ENCODE results near the gene MED13.
A peak's percentile ranks its signal among the peaks of the same experiment; 100 is the strongest.

Gene MED13

DNA sequence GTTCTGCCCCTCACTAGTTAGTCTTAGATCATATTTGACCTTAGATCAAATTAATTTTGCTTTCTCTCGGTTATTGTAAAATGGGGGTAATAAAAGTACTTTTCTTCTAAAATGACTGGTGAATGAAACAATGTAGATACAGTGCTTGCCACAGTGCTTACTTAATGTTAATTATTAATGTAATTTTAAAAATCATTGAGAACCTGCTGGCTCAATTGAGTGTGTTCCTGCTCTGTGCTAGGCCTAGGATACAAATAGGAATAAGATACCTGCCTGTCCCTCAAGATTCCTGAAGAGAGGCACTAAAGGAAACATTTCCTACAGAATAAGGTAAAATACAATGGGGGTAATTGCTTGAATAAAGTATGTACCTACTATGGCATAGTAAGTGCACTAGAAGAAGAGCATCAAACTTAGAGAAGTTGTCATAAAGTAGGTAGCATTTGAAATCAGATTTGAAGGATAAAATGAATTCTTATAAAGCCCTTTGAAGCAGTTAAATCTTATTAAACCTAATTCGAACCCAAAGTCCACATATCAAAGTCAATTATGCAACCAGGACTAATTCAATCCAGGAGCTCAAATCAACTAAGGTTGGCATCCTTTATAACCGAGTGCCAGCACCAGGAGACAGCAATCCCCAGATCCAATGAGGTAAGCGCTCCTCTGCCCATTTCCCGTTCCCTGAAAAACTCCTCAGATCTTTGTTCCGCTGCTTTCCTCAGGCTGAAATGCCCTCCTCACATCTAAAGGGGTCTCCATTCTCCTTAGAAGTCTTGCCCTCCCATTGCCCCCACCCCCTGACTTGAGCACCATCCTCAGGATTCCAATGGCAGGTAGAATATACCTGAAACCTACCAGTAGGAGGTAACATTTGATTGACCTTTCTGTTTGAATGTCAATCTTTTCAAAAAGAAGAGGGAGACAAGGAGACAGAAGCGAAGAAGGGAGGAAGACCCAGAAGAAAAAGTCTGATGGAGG is 2.4 kb upstream of the MED13 start:
- TF ChIP-seq FOXK2 (IDR thresholded peaks at IDR 0.05) (no peak), ELF4 (IDR thresholded peaks at IDR 0.05) (no peak)
- ChIA-PET CTCF (no interaction called here), POLR2A (no interaction called here)
- no peak for DNase-seq (ENCODE audit: extremely low spot score)

DNA sequence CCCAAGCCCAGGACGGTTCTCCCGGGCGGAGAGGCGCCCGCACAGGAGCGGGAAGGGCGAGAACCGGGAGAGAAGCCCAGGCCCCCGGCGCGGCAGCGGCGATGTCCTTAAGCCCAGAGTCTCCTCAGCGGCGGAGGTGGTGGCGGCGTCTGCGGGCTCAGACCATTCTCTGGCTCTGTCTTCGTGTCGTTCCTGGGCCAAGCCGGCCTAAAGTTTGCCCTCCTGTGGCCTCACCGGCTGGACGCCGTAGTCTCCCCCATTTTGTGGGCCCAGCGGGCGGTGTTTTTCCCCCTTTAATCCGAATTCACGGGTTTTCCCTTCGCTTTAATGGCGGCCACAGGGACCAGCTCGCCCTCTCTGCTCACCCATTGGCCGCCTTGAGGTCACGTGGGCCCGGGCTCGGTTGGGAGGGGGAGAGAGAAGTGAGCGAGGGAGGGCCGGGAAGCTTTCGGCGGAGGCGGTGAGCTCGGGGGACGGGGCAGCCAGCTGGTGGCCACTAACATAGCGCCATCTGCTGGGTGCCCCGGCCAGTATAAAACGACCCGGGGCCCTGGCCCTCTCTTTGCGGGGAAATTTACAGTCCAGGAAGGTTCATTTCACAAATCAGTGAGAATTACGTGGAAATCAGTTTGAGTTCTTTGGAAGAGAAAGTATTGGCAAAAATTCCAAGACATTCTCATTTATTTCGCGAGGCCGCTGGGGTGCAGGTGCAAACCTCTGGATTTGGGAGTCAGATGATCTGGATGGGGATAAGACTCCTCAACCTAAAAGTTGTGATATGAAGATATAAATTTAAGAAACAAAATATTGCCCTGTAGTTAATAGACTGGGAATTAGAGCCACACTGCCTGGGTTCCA is 762 bp upstream of the MED13 start:
- POLR2A ChIA-PET = interaction anchor here (0.7 to 3.2 kb wide), 12 partner anchors 10 to 203 kb away, joined by 3 to 24 read pairs (median 3); partner anchors contain the start of gene INTS2
- DNase-seq (ENCODE audit: extremely low spot score) = peak; percentile 99
- TF ChIP-seq SP1 (IDR thresholded peaks at IDR 0.05) (no peak), BHLHE40 (IDR thresholded peaks at IDR 0.05; ENCODE audit: borderline replicate concordance) (no peak), FOXK2 (IDR thresholded peaks at IDR 0.05) (no peak), L3MBTL2 (conservative IDR thresholded peaks at IDR 0.05) (0 out of 2 replicates have a peak, but pooled peaks have one; percentile 33)
- CTCF ChIA-PET = interaction anchor here (0.6 to 1.1 kb wide), 7 partner anchors 9 to 430 kb away, joined by 3 to 5 read pairs (median 4); no protein-coding TSS in a partner anchor

DNA sequence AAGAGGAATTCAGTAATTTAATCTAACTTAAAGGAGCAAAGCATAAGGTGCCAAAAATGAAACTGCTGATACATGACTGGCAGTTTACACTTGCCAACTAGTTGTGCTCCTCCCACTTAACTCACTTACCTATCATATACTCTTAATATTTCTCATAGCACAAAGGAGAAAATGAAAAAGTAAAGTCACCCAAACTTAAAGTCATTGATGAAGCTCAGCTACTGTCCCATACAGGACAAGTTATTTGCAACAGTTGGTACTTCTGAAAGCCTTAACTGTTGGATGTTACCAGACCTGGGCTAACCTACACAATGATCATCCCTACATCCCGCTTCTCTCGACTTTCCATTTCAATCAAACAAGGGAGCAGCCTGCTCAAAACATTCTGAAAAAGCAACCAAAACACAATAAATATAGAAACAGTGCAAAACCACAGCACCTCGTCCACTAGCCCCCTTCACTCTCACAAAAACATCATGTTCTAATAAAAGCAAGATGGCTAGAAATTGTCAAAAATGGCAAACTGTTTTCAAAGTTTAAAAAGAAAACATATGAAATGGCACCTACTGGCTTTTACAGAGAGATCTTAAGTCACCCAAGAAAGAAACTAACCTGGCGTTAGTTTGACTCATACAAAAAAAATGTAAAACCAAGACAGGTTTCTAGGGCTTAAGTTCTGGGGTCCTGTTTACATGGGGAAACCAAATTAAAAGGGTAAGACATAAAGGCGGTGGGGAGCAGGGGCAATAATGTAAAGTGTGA is 868 bp downstream of the MED13 start:
- no peak for TF ChIP-seq FOXM1 (IDR thresholded peaks at IDR 0.05; ENCODE audit: borderline replicate concordance)
- no peak for TF ChIP-seq NFRKB (IDR thresholded peaks at IDR 0.05)
- no peak for TF ChIP-seq LEF1 (IDR thresholded peaks at IDR 0.05; ENCODE audit: borderline replicate concordance)
- TF ChIP-seq, protein P1, sequence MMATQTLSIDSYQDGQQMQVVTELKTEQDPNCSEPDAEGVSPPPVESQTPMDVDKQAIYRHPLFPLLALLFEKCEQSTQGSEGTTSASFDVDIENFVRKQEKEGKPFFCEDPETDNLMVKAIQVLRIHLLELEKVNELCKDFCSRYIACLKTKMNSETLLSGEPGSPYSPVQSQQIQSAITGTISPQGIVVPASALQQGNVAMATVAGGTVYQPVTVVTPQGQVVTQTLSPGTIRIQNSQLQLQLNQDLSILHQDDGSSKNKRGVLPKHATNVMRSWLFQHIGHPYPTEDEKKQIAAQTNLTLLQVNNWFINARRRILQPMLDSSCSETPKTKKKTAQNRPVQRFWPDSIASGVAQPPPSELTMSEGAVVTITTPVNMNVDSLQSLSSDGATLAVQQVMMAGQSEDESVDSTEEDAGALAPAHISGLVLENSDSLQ (IDR thresholded peaks at IDR 0.05) = peak; percentile 55
- ChIA-PET CTCF (interaction anchor here (1.2 kb wide), 1 partner anchor 45 kb away, joined by 3 read pairs; no protein-coding TSS in a partner anchor), POLR2A (interaction anchor here (3.2 kb wide), 1 partner anchor 12 kb away, joined by 24 read pairs; no protein-coding TSS in a partner anchor)
- DNase-seq (ENCODE audit: extremely low spot score) = no peak

DNA sequence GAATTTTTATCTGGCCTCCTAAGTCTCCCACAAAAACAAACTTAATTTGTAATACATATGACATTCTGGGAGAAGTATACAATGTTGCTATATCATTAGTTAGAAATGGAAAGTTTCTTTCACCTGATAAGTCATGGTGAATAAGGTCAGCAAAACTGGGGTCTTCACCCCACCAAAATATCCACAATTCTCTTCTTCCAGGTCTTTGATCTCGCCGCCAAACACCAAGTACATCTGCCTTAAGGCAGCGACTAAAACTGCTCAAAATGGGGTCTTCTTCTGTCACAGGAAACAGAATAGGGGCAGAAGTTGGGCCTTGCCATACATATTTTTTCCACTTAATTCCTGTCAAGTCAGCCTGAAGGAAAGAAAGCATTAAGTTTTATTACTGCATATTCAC is 2.1 kb downstream of the MED13 start:
- TF ChIP-seq ZNF384 (IDR thresholded peaks at IDR 0.05) = no peak
- TF ChIP-seq, protein P1 (IDR thresholded peaks at IDR 0.05) = no peak
- TF ChIP-seq ARNT (IDR thresholded peaks at IDR 0.05) = no peak
- no peak for TF ChIP-seq FOXK2 (IDR thresholded peaks at IDR 0.05)
- TF ChIP-seq SP1 (IDR thresholded peaks at IDR 0.05) = no peak
- TF ChIP-seq SUZ12 (IDR thresholded peaks at IDR 0.05) = no peak
- no peak for TF ChIP-seq CTBP1 (IDR thresholded peaks at IDR 0.05; ENCODE audit: borderline replicate concordance)
- TF ChIP-seq ELF4 (IDR thresholded peaks at IDR 0.05) = no peak
- TF ChIP-seq L3MBTL2 (conservative IDR thresholded peaks at IDR 0.05) = no peak
- no peak for TF ChIP-seq NFRKB (IDR thresholded peaks at IDR 0.05)
- TF ChIP-seq HDGF (IDR thresholded peaks at IDR 0.05; ENCODE audit: borderline replicate concordance) = no peak
- TF ChIP-seq LEF1 (IDR thresholded peaks at IDR 0.05; ENCODE audit: borderline replicate concordance) = no peak
- TF ChIP-seq TARDBP (IDR thresholded peaks at IDR 0.05) = no peak
- no peak for TF ChIP-seq BHLHE40 (IDR thresholded peaks at IDR 0.05; ENCODE audit: borderline replicate concordance)
- TF ChIP-seq FOXA1 (IDR thresholded peaks at IDR 0.05) = no peak
- ChIA-PET CTCF (no interaction called here), POLR2A (interaction anchor here (0.8 kb wide), 1 partner anchor 135 kb away, joined by 3 read pairs; the partner anchor contains the start of gene INTS2)
- DNase-seq (ENCODE audit: extremely low spot score) = no peak

DNA sequence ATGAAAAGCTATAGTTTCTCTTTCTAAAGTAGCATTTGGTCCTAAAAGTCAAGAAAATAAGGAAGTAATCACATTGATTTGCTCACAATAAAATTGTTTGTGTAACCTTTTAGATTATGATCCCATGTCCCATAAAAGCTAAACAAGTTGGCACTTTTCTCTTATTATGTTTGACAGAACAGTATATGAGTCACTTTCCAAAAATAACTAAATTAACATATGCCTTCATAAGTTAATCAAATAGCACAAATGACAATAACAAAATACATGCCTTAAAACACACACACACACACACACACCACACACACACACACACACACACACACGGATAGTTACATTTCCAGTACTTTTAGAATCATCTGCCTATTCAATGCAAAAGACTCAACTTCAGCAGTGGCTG is 2.8 kb downstream of the MED13 start:
- CTCF ChIA-PET = interaction anchor here (0.6 kb wide), 1 partner anchor 60 kb away, joined by 10 read pairs; no protein-coding TSS in a partner anchor

More for the DNA sequence above, 2.8 kb downstream of the MED13 start:
- TF ChIP-seq SUZ12 (IDR thresholded peaks at IDR 0.05) (no peak), ELF4 (IDR thresholded peaks at IDR 0.05) (no peak), L3MBTL2 (conservative IDR thresholded peaks at IDR 0.05) (no peak), BHLHE40 (IDR thresholded peaks at IDR 0.05; ENCODE audit: borderline replicate concordance) (no peak), ZNF384 (IDR thresholded peaks at IDR 0.05) (no peak), HDGF (IDR thresholded peaks at IDR 0.05; ENCODE audit: borderline replicate concordance) (no peak), SP1 (IDR thresholded peaks at IDR 0.05) (no peak), LEF1 (IDR thresholded peaks at IDR 0.05; ENCODE audit: borderline replicate concordance) (no peak), FOXA1 (IDR thresholded peaks at IDR 0.05) (no peak), FOXM1 (IDR thresholded peaks at IDR 0.05; ENCODE audit: borderline replicate concordance) (no peak), FOXK2 (IDR thresholded peaks at IDR 0.05) (no peak), TARDBP (IDR thresholded peaks at IDR 0.05) (no peak), NFRKB (IDR thresholded peaks at IDR 0.05) (no peak), CTBP1 (IDR thresholded peaks at IDR 0.05; ENCODE audit: borderline replicate concordance) (no peak), ARNT (IDR thresholded peaks at IDR 0.05) (no peak)
- TF ChIP-seq, protein P1 (IDR thresholded peaks at IDR 0.05) = no peak
- DNase-seq (ENCODE audit: extremely low spot score) = no peak
- POLR2A ChIA-PET = interaction anchor here (0.8 kb wide), 1 partner anchor 134 kb away, joined by 3 read pairs; the partner anchor contains the start of gene INTS2

Measured in HEK293T (cell line).